Activated T-cell treated with anti-CD3 and anti-CD28 coated beads, Interleukin-2, amount 50 U/mL, for 4 hours (primary cell): ENCODE data around the gene ZBED4. TPM values are rescaled to one million over a fixed set of nuclear protein-coding genes. Genes with fewer than 3 reads are reported as not detected.

ENCODE experiments used
- ATAC-seq, 2 donors: fragments of 200-7000 bp; cut with Tn5 transposase; one replicate each; pipeline ENCODE4 v1.10.0; 2021
- DNase-seq: peaks from one replicate; pipeline ENCODE4 v3.0.0-alpha.2; 2020
- H3K27me3 Mint-ChIP-seq: one replicate; pipeline ENCODE4 v1.8.0; 2021; ENCODE audit warnings: low read depth, mixed read lengths
- H3K36me3 Mint-ChIP-seq: one replicate; pipeline ENCODE4 v1.8.0; 2022; ENCODE audit warnings: mixed read lengths; ENCODE audit not compliant: insufficient read depth
- H3K4me1 Mint-ChIP-seq: one replicate; pipeline ENCODE4 v1.8.0; 2021; ENCODE audit warnings: low read depth, mixed read lengths
- H3K4me3 Mint-ChIP-seq: one replicate; pipeline ENCODE4 v1.8.0; 2021; ENCODE audit warnings: mild to moderate bottlenecking, moderate library complexity, mixed read lengths
- H3K9me3 Mint-ChIP-seq: one replicate; pipeline ENCODE4 v1.8.0; 2021; ENCODE audit warnings: mixed read lengths
- total RNA-seq, 3 donors: library from RNA; stranded (reverse); gene quantifications; one replicate each; pipeline ENCODE4 v1.2.1, GENCODE V29; 2021

The ZBED4 gene
- total RNA-seq, 3 donors from 2014 or later, result 16.5 to 17.7 (median 16.8) TPM

- ATAC-seq (no peak), DNase-seq (no peak)
- Mint-ChIP-seq H3K4me3 (no peak overlapping the region), H3K27me3 (peaks cover 2% of the 10 kb centered on the region), H3K4me1 (peaks cover 46% of the 10 kb centered on the region), H3K36me3 (no peaks in the 10 kb centered on the region), H3K9me3 (no peaks in the 10 kb centered on the region)
Observed at GRCh38 chr22:49856343-49856742, 2.7 kb downstream of the ZBED4 start.

GRCh38 chr22:49856766-49857618, 3.3 kb downstream of the ZBED4 start:
- H3K36me3 Mint-ChIP-seq, result no peaks in the 10 kb centered on the region
- ATAC-seq, result no peak
- DNase-seq, result no peak
- no peaks in the 10 kb centered on the region for H3K9me3 Mint-ChIP-seq
- H3K4me1 Mint-ChIP-seq, result peaks cover 47% of the 10 kb centered on the region
- no peaks in the 10 kb centered on the region for H3K27me3 Mint-ChIP-seq
- H3K4me3 Mint-ChIP-seq, result no peak overlapping the region

- Mint-ChIP-seq H3K36me3 (no peaks in the 10 kb centered on the region), H3K4me1 (peaks cover 51% of the 10 kb centered on the region), H3K4me3 (no peak overlapping the region), H3K27me3 (no peaks in the 10 kb centered on the region), H3K9me3 (no peaks in the 10 kb centered on the region)
- ATAC-seq (no peak), DNase-seq (no peak)
Observed at GRCh38 chr22:49858827-49859226, 5.2 kb downstream of the ZBED4 start.

GRCh38 chr22:49861642-49862495, 8.2 kb downstream of the ZBED4 start:
- H3K27me3 Mint-ChIP-seq, result no peaks in the 10 kb centered on the region
- H3K9me3 Mint-ChIP-seq, result peaks cover 14% of the 10 kb centered on the region
- no peak overlapping the region for H3K4me3 Mint-ChIP-seq
- peaks cover 50% of the 10 kb centered on the region for H3K4me1 Mint-ChIP-seq
- ATAC-seq, result peak in 1 of 2 donors; percentile 28
- DNase-seq, result no peak
- H3K36me3 Mint-ChIP-seq, result peaks cover 12% of the 10 kb centered on the region

GRCh38 chr22:49862496-49862776, 8.8 kb downstream of the ZBED4 start:
- no peaks in the 10 kb centered on the region for H3K27me3 Mint-ChIP-seq
- DNase-seq (no peak), ATAC-seq (no peak)
- no peak overlapping the region for H3K4me3 Mint-ChIP-seq
- peaks cover 15% of the 10 kb centered on the region for H3K9me3 Mint-ChIP-seq
- peaks cover 53% of the 10 kb centered on the region for H3K4me1 Mint-ChIP-seq
- peaks cover 15% of the 10 kb centered on the region for H3K36me3 Mint-ChIP-seq

GRCh38 chr22:49863931-49864330, 10.3 kb downstream of the ZBED4 start:
- H3K36me3 Mint-ChIP-seq, result peaks cover 15% of the 10 kb centered on the region
- H3K4me1 Mint-ChIP-seq, result peaks cover 58% of the 10 kb centered on the region
- H3K9me3 Mint-ChIP-seq, result peaks cover 15% of the 10 kb centered on the region
- no peak for ATAC-seq
- H3K4me3 Mint-ChIP-seq, result no peak overlapping the region
- no peaks in the 10 kb centered on the region for H3K27me3 Mint-ChIP-seq
- DNase-seq, result no peak

- peaks cover 23% of the 10 kb centered on the region for H3K9me3 Mint-ChIP-seq
- peaks cover 65% of the 10 kb centered on the region for H3K4me1 Mint-ChIP-seq
- no peaks in the 10 kb centered on the region for H3K27me3 Mint-ChIP-seq
- ATAC-seq (no peak), DNase-seq (no peak)
- H3K36me3 Mint-ChIP-seq, result peaks cover 22% of the 10 kb centered on the region
- H3K4me3 Mint-ChIP-seq, result no peak overlapping the region
Observed at GRCh38 chr22:49865156-49865555, 11.5 kb downstream of the ZBED4 start.

GRCh38 chr22:49866134-49866533, 12.5 kb downstream of the ZBED4 start:
- H3K4me3 Mint-ChIP-seq, result no peak overlapping the region
- no peak for ATAC-seq
- no peak for DNase-seq
- peaks cover 22% of the 10 kb centered on the region for H3K36me3 Mint-ChIP-seq
- peaks cover 23% of the 10 kb centered on the region for H3K9me3 Mint-ChIP-seq
- H3K4me1 Mint-ChIP-seq, result peaks cover 71% of the 10 kb centered on the region
- H3K27me3 Mint-ChIP-seq, result no peaks in the 10 kb centered on the region

- peaks cover 22% of the 10 kb centered on the region for H3K36me3 Mint-ChIP-seq
- peaks cover 69% of the 10 kb centered on the region for H3K4me1 Mint-ChIP-seq
- ATAC-seq (no peak), DNase-seq (no peak)
- H3K9me3 Mint-ChIP-seq, result peaks cover 23% of the 10 kb centered on the region
- no peaks in the 10 kb centered on the region for H3K27me3 Mint-ChIP-seq
- no peak overlapping the region for H3K4me3 Mint-ChIP-seq
Observed at GRCh38 chr22:49866646-49867045, 13.0 kb downstream of the ZBED4 start.

- DNase-seq, result no peak
- H3K9me3 Mint-ChIP-seq, result peaks cover 23% of the 10 kb centered on the region
- H3K27me3 Mint-ChIP-seq, result no peaks in the 10 kb centered on the region
- no peak overlapping the region for H3K4me3 Mint-ChIP-seq
- peak; percentile 14 to 42 for ATAC-seq
- H3K36me3 Mint-ChIP-seq, result peaks cover 22% of the 10 kb centered on the region
- H3K4me1 Mint-ChIP-seq, result peaks cover 69% of the 10 kb centered on the region
Observed at GRCh38 chr22:49867303-49868265, 13.9 kb downstream of the ZBED4 start.

- Mint-ChIP-seq H3K9me3 (peaks cover 23% of the 10 kb centered on the region), H3K4me3 (no peak overlapping the region), H3K4me1 (peaks cover 66% of the 10 kb centered on the region), H3K27me3 (no peaks in the 10 kb centered on the region), H3K36me3 (peaks cover 25% of the 10 kb centered on the region)
- no peak for DNase-seq
- ATAC-seq, result no peak
Observed at GRCh38 chr22:49869086-49869830, 15.6 kb downstream of the ZBED4 start.

- peaks cover 28% of the 10 kb centered on the region for H3K36me3 Mint-ChIP-seq
- peak overlapping the region; percentile 55 for H3K4me3 Mint-ChIP-seq
- peak; percentile 62 to 76 for ATAC-seq
- DNase-seq, result no peak
- peaks cover 66% of the 10 kb centered on the region for H3K4me1 Mint-ChIP-seq
- peaks cover 23% of the 10 kb centered on the region for H3K9me3 Mint-ChIP-seq
- no peaks in the 10 kb centered on the region for H3K27me3 Mint-ChIP-seq
Observed at GRCh38 chr22:49869845-49870712, 16.4 kb downstream of the ZBED4 start.

- Mint-ChIP-seq H3K4me3 (no peak overlapping the region), H3K36me3 (peaks cover 21% of the 10 kb centered on the region), H3K4me1 (peaks cover 64% of the 10 kb centered on the region), H3K27me3 (no peaks in the 10 kb centered on the region), H3K9me3 (peaks cover 13% of the 10 kb centered on the region)
- ATAC-seq (no peak), DNase-seq (no peak)
Observed at GRCh38 chr22:49871482-49871881, 17.8 kb downstream of the ZBED4 start.
